Measurements from ENCODE around the gene SMIM36.
A peak's percentile ranks its signal among the peaks of the same experiment; 100 is the strongest.

Gene SMIM36

DNA sequence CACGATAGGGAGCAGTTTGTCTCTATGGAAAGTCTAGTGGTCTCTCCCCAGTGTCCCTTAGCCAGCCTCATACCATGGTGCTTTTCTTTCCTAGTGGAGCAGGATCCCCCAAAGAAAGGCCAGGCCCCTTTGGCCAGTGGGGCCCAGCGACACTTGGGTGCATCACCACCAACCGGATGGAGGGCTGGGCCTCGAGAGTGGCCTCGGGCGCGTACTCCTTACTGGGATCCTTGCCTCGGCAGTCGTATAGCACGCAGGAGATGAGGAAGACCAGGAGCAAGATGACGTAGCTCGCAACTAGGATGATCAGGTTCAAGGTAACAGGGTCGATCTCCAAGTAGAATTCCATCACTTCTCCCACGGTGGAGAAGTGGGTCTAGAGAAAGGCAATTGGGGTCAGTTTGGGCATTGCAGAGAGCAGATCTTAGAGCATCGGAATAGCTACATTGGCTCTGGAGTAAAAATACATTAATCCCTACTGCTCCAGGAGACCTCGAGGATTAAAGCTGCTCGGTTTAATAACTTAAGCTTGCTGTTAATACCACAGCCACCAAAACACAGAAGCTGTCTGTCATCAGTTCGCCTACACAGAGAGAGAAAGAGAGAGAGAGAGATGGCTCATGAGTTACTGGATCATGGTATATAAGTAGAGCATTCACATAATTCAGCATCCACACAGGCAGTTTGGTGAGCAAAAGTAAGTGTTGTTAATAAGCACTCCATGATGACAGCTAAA is at the start of gene SMIM36:
TSS of gene SMIM36 (minus strand) at position 467 of the 736 bp plus-strand sequence.
- DNase-seq (ENCODE audit: low read depth, low spot score), result no peak
- Histone ChIP-seq H3K27ac (no peak within 1 kb of the TSS), H3K9ac (ENCODE audit: insufficient read length) (no peak within 1 kb of the TSS), H3K4me3 (no peak within 1 kb of the TSS), H3K9me3 (ENCODE audit: low read depth, low read length) (no peaks in the 10 kb centered on the region), H3K36me3 (ENCODE audit: insufficient read depth, low read length) (no peaks in the 10 kb centered on the region)
- TF ChIP-seq FOXP2 (optimal IDR thresholded peaks at IDR 0.05; ENCODE audit: control extremely low read depth, extremely low read length, insufficient read depth) (no peak), POLR2AphosphoS5 (IDR thresholded peaks at IDR 0.05; ENCODE audit: borderline replicate concordance, low read depth, low read length) (no peak), EZH2 (IDR thresholded peaks at IDR 0.05) (no peak)

DNA sequence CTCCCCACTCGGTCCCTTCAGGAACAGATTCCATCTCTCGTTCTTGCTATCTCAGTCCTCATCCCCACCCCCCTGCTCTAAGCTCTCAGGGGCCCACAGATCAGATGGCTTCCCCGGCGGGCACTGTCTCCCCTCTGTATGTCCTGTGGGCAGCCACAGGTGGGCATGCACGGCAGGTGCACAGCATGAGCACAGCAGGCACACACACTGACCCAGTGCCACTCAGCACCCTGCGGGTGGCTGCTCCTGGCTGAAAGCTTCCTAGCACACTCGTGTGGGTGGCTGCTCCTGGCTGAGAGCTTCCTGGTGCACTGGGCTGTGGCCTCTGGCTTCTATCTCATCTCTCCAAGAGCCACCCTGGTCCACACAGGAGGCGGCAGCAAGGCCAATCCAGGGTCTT is 44.5 kb upstream of the SMIM36 start:
- no peak overlapping the region for H3K4me3 ChIP-seq
- H3K36me3 ChIP-seq (ENCODE audit: insufficient read depth, low read length), result no peaks in the 10 kb centered on the region
- TF ChIP-seq POLR2AphosphoS5 (IDR thresholded peaks at IDR 0.05; ENCODE audit: borderline replicate concordance, low read depth, low read length) (no peak), EZH2 (IDR thresholded peaks at IDR 0.05) (no peak), FOXP2 (optimal IDR thresholded peaks at IDR 0.05; ENCODE audit: control extremely low read depth, extremely low read length, insufficient read depth) (no peak)
- no peaks in the 10 kb centered on the region for H3K9me3 ChIP-seq (ENCODE audit: low read depth, low read length)
- no peak for DNase-seq (ENCODE audit: low read depth, low spot score)
- no peak overlapping the region for H3K27ac ChIP-seq
- H3K9ac ChIP-seq (ENCODE audit: insufficient read length), result no peak overlapping the region

GRCh38 chr17:55549140-55549539 is 37.9 kb upstream of the SMIM36 start:
- DNase-seq (ENCODE audit: low read depth, low spot score), result no peak
- H3K27ac ChIP-seq, result no peak overlapping the region
- no peaks in the 10 kb centered on the region for H3K36me3 ChIP-seq (ENCODE audit: insufficient read depth, low read length)
- no peaks in the 10 kb centered on the region for H3K9me3 ChIP-seq (ENCODE audit: low read depth, low read length)
- H3K9ac ChIP-seq (ENCODE audit: insufficient read length), result no peak overlapping the region
- no peak for TF ChIP-seq FOXP2 (optimal IDR thresholded peaks at IDR 0.05; ENCODE audit: control extremely low read depth, extremely low read length, insufficient read depth)
- no peak for TF ChIP-seq EZH2 (IDR thresholded peaks at IDR 0.05)
- TF ChIP-seq POLR2AphosphoS5 (IDR thresholded peaks at IDR 0.05; ENCODE audit: borderline replicate concordance, low read depth, low read length), result no peak
- no peak overlapping the region for H3K4me3 ChIP-seq

GRCh38 chr17:55546991-55547664 is 35.9 kb upstream of the SMIM36 start:
- no peaks in the 10 kb centered on the region for H3K36me3 ChIP-seq (ENCODE audit: insufficient read depth, low read length)
- DNase-seq (ENCODE audit: low read depth, low spot score), result no peak

GRCh38 chr17:55546481-55546880 is 35.2 kb upstream of the SMIM36 start:
- Histone ChIP-seq H3K36me3 (ENCODE audit: insufficient read depth, low read length) (no peaks in the 10 kb centered on the region), H3K27ac (no peak overlapping the region), H3K4me3 (no peak overlapping the region), H3K9me3 (ENCODE audit: low read depth, low read length) (no peaks in the 10 kb centered on the region), H3K9ac (ENCODE audit: insufficient read length) (no peak overlapping the region)
- no peak for TF ChIP-seq EZH2 (IDR thresholded peaks at IDR 0.05)
- no peak for TF ChIP-seq FOXP2 (optimal IDR thresholded peaks at IDR 0.05; ENCODE audit: control extremely low read depth, extremely low read length, insufficient read depth)
- TF ChIP-seq POLR2AphosphoS5 (IDR thresholded peaks at IDR 0.05; ENCODE audit: borderline replicate concordance, low read depth, low read length), result no peak
- no peak for DNase-seq (ENCODE audit: low read depth, low spot score)

More at GRCh38 chr17:55546991-55547664, 35.9 kb upstream of the SMIM36 start:
- Histone ChIP-seq H3K27ac (peak overlapping the region; percentile 48; the same call in 1 of the 2 replicates), H3K9ac (ENCODE audit: insufficient read length) (no peak overlapping the region), H3K9me3 (ENCODE audit: low read depth, low read length) (no peaks in the 10 kb centered on the region), H3K4me3 (no peak overlapping the region)
- no peak for TF ChIP-seq EZH2 (IDR thresholded peaks at IDR 0.05)
- TF ChIP-seq FOXP2 (optimal IDR thresholded peaks at IDR 0.05; ENCODE audit: control extremely low read depth, extremely low read length, insufficient read depth), result no peak
- no peak for TF ChIP-seq POLR2AphosphoS5 (IDR thresholded peaks at IDR 0.05; ENCODE audit: borderline replicate concordance, low read depth, low read length)

- H3K9ac ChIP-seq (ENCODE audit: insufficient read length), result no peak overlapping the region
- H3K9me3 ChIP-seq (ENCODE audit: low read depth, low read length), result no peaks in the 10 kb centered on the region
- no peak overlapping the region for H3K27ac ChIP-seq
- no peak for DNase-seq (ENCODE audit: low read depth, low spot score)
- no peaks in the 10 kb centered on the region for H3K36me3 ChIP-seq (ENCODE audit: insufficient read depth, low read length)
- no peak overlapping the region for H3K4me3 ChIP-seq
- TF ChIP-seq FOXP2 (optimal IDR thresholded peaks at IDR 0.05; ENCODE audit: control extremely low read depth, extremely low read length, insufficient read depth) (no peak), EZH2 (IDR thresholded peaks at IDR 0.05) (no peak), POLR2AphosphoS5 (IDR thresholded peaks at IDR 0.05; ENCODE audit: borderline replicate concordance, low read depth, low read length) (no peak)
These were observed 34.6 kb upstream of the SMIM36 start for GRCh38 chr17:55545806-55546205.

DNA sequence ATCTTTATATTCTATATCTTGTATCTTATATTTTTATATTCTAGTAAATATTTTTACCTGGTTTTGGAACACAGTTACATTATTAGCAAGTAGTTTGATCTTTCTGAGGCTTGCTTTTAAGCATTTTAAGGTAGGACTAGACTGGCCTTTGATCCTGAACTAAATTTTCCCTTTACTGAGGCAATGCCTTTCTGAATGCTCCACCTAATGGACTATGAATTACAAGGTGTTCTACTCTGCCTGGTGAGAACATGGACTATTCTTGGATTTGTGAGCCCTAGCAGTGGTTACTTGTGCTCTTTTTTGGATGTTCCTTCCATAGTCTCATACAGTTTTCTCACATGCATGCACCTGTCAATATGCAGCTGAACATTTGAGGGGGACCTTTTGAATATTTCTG is 32.5 kb upstream of the SMIM36 start:
- Histone ChIP-seq H3K9me3 (ENCODE audit: low read depth, low read length) (no peaks in the 10 kb centered on the region), H3K36me3 (ENCODE audit: insufficient read depth, low read length) (no peaks in the 10 kb centered on the region), H3K4me3 (no peak overlapping the region), H3K27ac (no peak overlapping the region), H3K9ac (ENCODE audit: insufficient read length) (no peak overlapping the region)
- no peak for DNase-seq (ENCODE audit: low read depth, low spot score)
- TF ChIP-seq EZH2 (IDR thresholded peaks at IDR 0.05), result no peak
- TF ChIP-seq POLR2AphosphoS5 (IDR thresholded peaks at IDR 0.05; ENCODE audit: borderline replicate concordance, low read depth, low read length), result no peak
- no peak for TF ChIP-seq FOXP2 (optimal IDR thresholded peaks at IDR 0.05; ENCODE audit: control extremely low read depth, extremely low read length, insufficient read depth)

DNA sequence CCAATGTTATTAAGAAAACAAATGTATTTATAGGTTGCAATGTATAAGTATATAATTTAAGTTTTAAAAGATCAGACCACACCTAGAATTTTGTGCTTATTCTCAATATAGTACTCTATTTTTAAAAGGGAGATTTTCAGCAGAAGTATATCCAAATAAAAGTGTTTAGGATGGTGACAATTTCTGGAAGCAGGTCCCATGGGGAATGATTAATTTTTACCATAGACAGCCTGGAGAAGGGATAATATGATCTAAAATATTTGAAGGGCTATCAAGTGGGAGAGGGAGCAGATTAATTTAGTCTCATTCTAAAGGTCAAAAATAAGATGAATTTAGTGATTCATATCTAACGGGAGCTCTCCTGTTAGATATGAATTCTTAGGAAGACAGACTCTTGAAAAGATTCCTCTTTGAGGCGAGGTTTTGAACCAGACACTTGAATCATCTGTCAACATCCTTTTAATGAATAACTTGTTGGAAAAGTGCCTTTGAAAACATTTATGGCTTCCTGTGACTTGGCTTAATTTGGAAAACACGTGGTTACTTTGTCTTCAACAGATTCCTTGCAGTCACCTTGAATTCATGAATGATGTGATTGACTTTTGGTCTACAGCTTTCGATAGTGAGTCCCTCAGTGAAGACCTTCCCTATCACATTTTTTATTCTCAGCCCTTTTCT is 29.3 kb upstream of the SMIM36 start:
- no peak for DNase-seq (ENCODE audit: low read depth, low spot score)
- no peak for TF ChIP-seq FOXP2 (optimal IDR thresholded peaks at IDR 0.05; ENCODE audit: control extremely low read depth, extremely low read length, insufficient read depth)
- no peak for TF ChIP-seq POLR2AphosphoS5 (IDR thresholded peaks at IDR 0.05; ENCODE audit: borderline replicate concordance, low read depth, low read length)
- TF ChIP-seq EZH2 (IDR thresholded peaks at IDR 0.05), result no peak
- Histone ChIP-seq H3K27ac (no peak overlapping the region), H3K4me3 (no peak overlapping the region), H3K9me3 (ENCODE audit: low read depth, low read length) (no peaks in the 10 kb centered on the region), H3K36me3 (ENCODE audit: insufficient read depth, low read length) (no peaks in the 10 kb centered on the region), H3K9ac (ENCODE audit: insufficient read length) (no peak overlapping the region)
